DMS79 (cell line): Measurements from ENCODE around the gene MPRIP.
A peak's percentile ranks its signal among the peaks of the same experiment; 100 is the strongest.
"Not testable (repeated sequence)": the region's sequence is repeated elsewhere in the genome, so short reads cannot be mapped to it uniquely, and the experiment has no call there.

ENCODE experiments used
- DNase-seq: peaks from one replicate; lab custom pipeline; 2025; lab: John Stamatoyannopoulos, UW

The MPRIP gene

GRCh38 chr17:17127156-17127555 is 84.9 kb downstream of the MPRIP start:
- DNase-seq, result no peak

GRCh38 chr17:17127730-17128291 is 85.6 kb downstream of the MPRIP start:
- DNase-seq, result peak; percentile 28

GRCh38 chr17:17128476-17129075 is 86.3 kb downstream of the MPRIP start:
- DNase-seq, result no peak

GRCh38 chr17:17129466-17129865 is 87.2 kb downstream of the MPRIP start:
- peak; percentile 20 for DNase-seq

- no peak for DNase-seq
Observed at GRCh38 chr17:17130077-17130844, 88.0 kb downstream of the MPRIP start.

GRCh38 chr17:17131839-17132238 is 89.6 kb downstream of the MPRIP start:
- DNase-seq, result no peak

- no peak for DNase-seq
Observed at GRCh38 chr17:17132746-17133145, 90.5 kb downstream of the MPRIP start.

GRCh38 chr17:17134051-17134956 is 92.0 kb downstream of the MPRIP start:
- no peak for DNase-seq

GRCh38 chr17:17134957-17135333 is 92.7 kb downstream of the MPRIP start:
- DNase-seq, result peak; percentile 30

- DNase-seq, result not testable (repeated sequence)
Observed at GRCh38 chr17:17136221-17136620, 94.0 kb downstream of the MPRIP start.

GRCh38 chr17:17137731-17138585 is 95.7 kb downstream of the MPRIP start:
- no peak for DNase-seq

GRCh38 chr17:17139972-17140589 is 97.8 kb downstream of the MPRIP start:
- DNase-seq, result peak; percentile 75

GRCh38 chr17:17140590-17140980 is 98.3 kb downstream of the MPRIP start:
- DNase-seq, result peak; percentile 8

GRCh38 chr17:17141279-17141678 is 99.0 kb downstream of the MPRIP start:
- DNase-seq, result no peak

GRCh38 chr17:17141860-17142552 is 99.7 kb downstream of the MPRIP start:
- DNase-seq, result no peak

GRCh38 chr17:17142556-17142955 is 100.3 kb downstream of the MPRIP start:
- no peak for DNase-seq

GRCh38 chr17:17143501-17143900 is 101.2 kb downstream of the MPRIP start:
- no peak for DNase-seq

GRCh38 chr17:17144061-17144460 is 101.8 kb downstream of the MPRIP start:
- no peak for DNase-seq

- no peak for DNase-seq
Observed at GRCh38 chr17:17144916-17145665, 102.8 kb downstream of the MPRIP start.
